HEK293T (cell line): Measurements from ENCODE around the gene RCN2.

ENCODE experiments used
- ARNT ChIP-seq: fragments of 450-650 bp; IDR thresholded peaks from 2 replicates; pipeline ENCODE4 v1.6.1; 2017; ENCODE audit warnings: mild to moderate bottlenecking
- BHLHE40 ChIP-seq: fragments of 450-650 bp; IDR thresholded peaks from 2 replicates; pipeline ENCODE4 v1.6.1; 2016; ENCODE audit warnings: mild to moderate bottlenecking, moderate library complexity, borderline replicate concordance
- ELF4 ChIP-seq: fragments of 450-650 bp; IDR thresholded peaks from 2 replicates; pipeline ENCODE4 v1.6.1; 2017; ENCODE audit warnings: antibody characterized with exemption
- FOXA1 ChIP-seq: fragments of 450-650 bp; IDR thresholded peaks from 2 replicates; pipeline ENCODE4 v1.6.1; 2016; ENCODE audit warnings: mild to moderate bottlenecking
- FOXM1 ChIP-seq: fragments of 450-650 bp; IDR thresholded peaks from 2 replicates; pipeline ENCODE4 v1.6.1; 2017; ENCODE audit warnings: mild to moderate bottlenecking, borderline replicate concordance
- SP1 ChIP-seq: fragments of 450-650 bp; IDR thresholded peaks from 2 replicates; pipeline ENCODE4 v1.6.1; 2017
- TARDBP ChIP-seq: fragments of 450-650 bp; IDR thresholded peaks from 2 replicates; pipeline ENCODE4 v1.6.1; 2016
- TF ChIP-seq, protein P1 (sequence below): fragments of 450-650 bp; IDR thresholded peaks from 2 replicates; pipeline ENCODE4 v1.6.1; 2016

DNA sequence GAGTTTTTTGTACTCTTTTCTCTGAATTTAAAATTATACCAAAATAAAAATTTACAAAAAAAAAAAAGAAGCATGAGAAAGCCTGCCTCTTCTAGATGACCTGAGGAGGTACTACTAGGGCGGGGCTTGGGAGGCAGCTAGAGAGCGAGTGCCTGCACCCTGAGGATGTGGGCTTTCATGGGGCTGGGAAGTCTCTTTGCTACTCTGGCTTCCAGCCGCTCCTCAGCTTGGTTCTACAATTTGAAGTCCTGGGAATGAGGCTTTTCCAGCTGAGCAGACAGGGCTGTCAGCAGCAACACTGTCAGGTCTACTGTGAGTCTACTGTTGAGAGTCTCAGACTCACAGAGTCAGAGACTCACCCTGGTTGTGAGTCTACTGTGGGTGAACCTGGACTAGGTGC is 55.2 kb downstream of the RCN2 start:
- TF ChIP-seq TARDBP (no peak), FOXM1 (no peak), BHLHE40 (no peak), SP1 (no peak), ARNT (no peak), FOXA1 (no peak), ELF4 (no peak)
- TF ChIP-seq, protein P1, sequence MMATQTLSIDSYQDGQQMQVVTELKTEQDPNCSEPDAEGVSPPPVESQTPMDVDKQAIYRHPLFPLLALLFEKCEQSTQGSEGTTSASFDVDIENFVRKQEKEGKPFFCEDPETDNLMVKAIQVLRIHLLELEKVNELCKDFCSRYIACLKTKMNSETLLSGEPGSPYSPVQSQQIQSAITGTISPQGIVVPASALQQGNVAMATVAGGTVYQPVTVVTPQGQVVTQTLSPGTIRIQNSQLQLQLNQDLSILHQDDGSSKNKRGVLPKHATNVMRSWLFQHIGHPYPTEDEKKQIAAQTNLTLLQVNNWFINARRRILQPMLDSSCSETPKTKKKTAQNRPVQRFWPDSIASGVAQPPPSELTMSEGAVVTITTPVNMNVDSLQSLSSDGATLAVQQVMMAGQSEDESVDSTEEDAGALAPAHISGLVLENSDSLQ: no peak
